Kidney (tissue), 14 donors: ENCODE results near the gene GGA2. TPM values are rescaled to one million over a fixed set of nuclear protein-coding genes. Genes with fewer than 3 reads are reported as not detected.

Experiments used
- DNase-seq, 5 donors: peaks; one replicate each; pipeline ENCODE4 v3.0.0-alpha.2; 2013 to 2020
- FAIRE-seq: peaks from 2 replicates; lab custom pipeline; 2012; peaks lifted over from hg19 to GRCh38; lab: Jason Lieb, UNC
- H3K27ac ChIP-seq, 2 donors: one replicate each; pipeline ENCODE4 v1.7.0; 2013; ENCODE audit warnings: low read depth in 2 of 2, low read length in 2 of 2, inconsistent platforms in 1 of 2
- H3K27me3 ChIP-seq: one replicate; pipeline ENCODE4 v1.7.1; 2013; ENCODE audit warnings: low read length, inconsistent platforms; ENCODE audit not compliant: control insufficient read depth, insufficient read depth
- H3K36me3 ChIP-seq, 3 donors: one replicate each; pipeline versions ENCODE4 v1.7.0 to v1.7.1; 2013; ENCODE audit warnings: low read length in 3 of 3, control low read depth in 1 of 3, inconsistent platforms in 1 of 3; ENCODE audit not compliant: insufficient read depth in 3 of 3, control insufficient read depth in 2 of 3
- H3K4me1 ChIP-seq, 3 donors: one replicate each; pipeline versions ENCODE4 v1.7.0 to v1.7.1; 2013; ENCODE audit warnings: low read length in 3 of 3, inconsistent platforms in 1 of 3, low read depth in 1 of 3; ENCODE audit not compliant: control insufficient read depth in 2 of 3, insufficient read depth in 2 of 3
- H3K4me3 ChIP-seq, 3 donors: one replicate each; pipeline versions ENCODE4 v1.7.0 to v1.8.1; 2013; ENCODE audit warnings: low read length in 3 of 3, control low read depth in 1 of 3, inconsistent platforms in 1 of 3
- H3K9ac ChIP-seq, 3 donors: one replicate each; pipeline versions ENCODE4 v1.7.0 to v1.7.1; 2013; ENCODE audit warnings: low read length in 3 of 3, control low read depth in 1 of 3, inconsistent platforms in 1 of 3
- H3K9me3 ChIP-seq, 3 donors: one replicate each; pipeline versions ENCODE4 v1.7.0 to v1.7.1; 2013; ENCODE audit warnings: low read length in 3 of 3, control low read depth in 1 of 3, inconsistent platforms in 1 of 3; ENCODE audit not compliant: control insufficient read depth in 2 of 3, insufficient read depth in 1 of 3
- intact Hi-C: fragments of 100-400 bp; cut with DNase I; formaldehyde crosslinking; loops from one replicate; pipeline ENCODE4 v1.11.1; 2022
- polyA plus RNA-seq: library from polyadenylated mRNA; stranded (reverse); fragments of 350-450 nt; fragmentation: Illumina TruSeq; extraction: RNeasy Lipid Tissue Mini Kit (QIAGEN cat#74804); gene quantifications from one replicate; pipeline ENCODE4 v1.2.3, GENCODE V29; 2014; ENCODE audit warnings: low read depth, low replicate concordance; ENCODE audit not compliant: insufficient read depth
- total RNA-seq: library from RNA; stranded (reverse); fragmentation: NEBNext Ultra II Directional; extraction: Animal tissue kit (Norgen Biotek cat#: 25700); gene quantifications from one replicate; pipeline ENCODE4 v1.2.1, GENCODE V29; 2021
- TF ChIP-seq, protein P1 (sequence below): IDR thresholded peaks from 3 replicates; pipeline ENCODE4 v1.5.1; 2012; ENCODE audit warnings: mild to moderate bottlenecking, moderate library complexity, borderline replicate concordance; ENCODE audit not compliant: insufficient read depth; ENCODE audit errors: extremely low read depth
- donor health status: control.
- donor health status: control.
- donor health status: control.
- donor health status: control.
- donor health status: control.
- donor health status: DM: yes; HTN: yes; CAD: no.
- donor health status: Normal renal cell carcinoma (clear cell type).

The GGA2 gene
- total and polyA plus RNA-seq, 2 donors from 2014 or later = 43.5 to 79.9 TPM

DNA sequence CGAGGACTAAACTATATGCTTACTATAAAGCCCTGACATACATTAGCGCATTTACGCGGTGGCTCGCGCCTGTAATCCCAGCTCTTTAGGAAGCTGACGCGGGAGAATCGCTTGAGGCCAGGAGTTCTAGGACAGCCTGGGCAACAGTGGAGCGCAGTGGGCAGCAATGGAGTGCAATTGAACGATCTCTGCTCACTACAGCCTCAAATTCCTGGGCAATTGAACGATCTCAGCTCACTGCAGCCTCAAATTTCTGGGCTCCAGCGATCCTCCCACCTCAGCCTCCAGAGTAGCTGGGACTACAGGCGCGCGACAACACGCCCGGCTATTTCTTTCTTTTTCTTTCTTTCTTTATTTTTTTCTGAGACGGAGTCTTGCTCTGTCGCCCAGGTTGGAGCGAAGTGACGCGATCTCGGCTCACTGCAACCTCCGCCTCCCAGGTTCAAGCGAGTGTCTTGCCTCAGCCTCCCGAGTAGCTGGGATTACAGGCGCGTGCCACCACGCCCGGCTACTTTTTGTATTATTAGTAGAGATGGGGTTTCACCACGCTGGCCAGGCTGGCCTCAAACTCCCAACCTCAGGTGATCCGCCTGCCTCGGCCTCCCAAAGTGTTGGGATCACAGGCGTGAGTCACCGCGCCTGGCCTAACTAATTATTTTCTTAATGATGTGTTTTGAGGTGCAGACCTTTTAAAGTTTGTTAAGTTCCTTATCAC, 56.8 kb downstream of the GGA2 start:
- FAIRE-seq (no peak), DNase-seq (no peak)
- intact Hi-C loops = no loop called here
- Histone ChIP-seq H3K9ac (peak overlapping the region; percentile 72 to 94 (median 91)), H3K9me3 (no peaks in the 10 kb centered on the region), H3K4me1 (peaks cover 0 to 8% (median 3%) of the 10 kb centered on the region in 3 donors), H3K27me3 (no peaks in the 10 kb centered on the region), H3K36me3 (no peaks in the 10 kb centered on the region), H3K4me3 (peak overlapping the region; percentile 75 to 100 (median 92)), H3K27ac (peak overlapping the region in 1 of 2 donors; percentile 89)
- TF ChIP-seq, protein P1, sequence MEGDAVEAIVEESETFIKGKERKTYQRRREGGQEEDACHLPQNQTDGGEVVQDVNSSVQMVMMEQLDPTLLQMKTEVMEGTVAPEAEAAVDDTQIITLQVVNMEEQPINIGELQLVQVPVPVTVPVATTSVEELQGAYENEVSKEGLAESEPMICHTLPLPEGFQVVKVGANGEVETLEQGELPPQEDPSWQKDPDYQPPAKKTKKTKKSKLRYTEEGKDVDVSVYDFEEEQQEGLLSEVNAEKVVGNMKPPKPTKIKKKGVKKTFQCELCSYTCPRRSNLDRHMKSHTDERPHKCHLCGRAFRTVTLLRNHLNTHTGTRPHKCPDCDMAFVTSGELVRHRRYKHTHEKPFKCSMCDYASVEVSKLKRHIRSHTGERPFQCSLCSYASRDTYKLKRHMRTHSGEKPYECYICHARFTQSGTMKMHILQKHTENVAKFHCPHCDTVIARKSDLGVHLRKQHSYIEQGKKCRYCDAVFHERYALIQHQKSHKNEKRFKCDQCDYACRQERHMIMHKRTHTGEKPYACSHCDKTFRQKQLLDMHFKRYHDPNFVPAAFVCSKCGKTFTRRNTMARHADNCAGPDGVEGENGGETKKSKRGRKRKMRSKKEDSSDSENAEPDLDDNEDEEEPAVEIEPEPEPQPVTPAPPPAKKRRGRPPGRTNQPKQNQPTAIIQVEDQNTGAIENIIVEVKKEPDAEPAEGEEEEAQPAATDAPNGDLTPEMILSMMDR = no peak

DNA sequence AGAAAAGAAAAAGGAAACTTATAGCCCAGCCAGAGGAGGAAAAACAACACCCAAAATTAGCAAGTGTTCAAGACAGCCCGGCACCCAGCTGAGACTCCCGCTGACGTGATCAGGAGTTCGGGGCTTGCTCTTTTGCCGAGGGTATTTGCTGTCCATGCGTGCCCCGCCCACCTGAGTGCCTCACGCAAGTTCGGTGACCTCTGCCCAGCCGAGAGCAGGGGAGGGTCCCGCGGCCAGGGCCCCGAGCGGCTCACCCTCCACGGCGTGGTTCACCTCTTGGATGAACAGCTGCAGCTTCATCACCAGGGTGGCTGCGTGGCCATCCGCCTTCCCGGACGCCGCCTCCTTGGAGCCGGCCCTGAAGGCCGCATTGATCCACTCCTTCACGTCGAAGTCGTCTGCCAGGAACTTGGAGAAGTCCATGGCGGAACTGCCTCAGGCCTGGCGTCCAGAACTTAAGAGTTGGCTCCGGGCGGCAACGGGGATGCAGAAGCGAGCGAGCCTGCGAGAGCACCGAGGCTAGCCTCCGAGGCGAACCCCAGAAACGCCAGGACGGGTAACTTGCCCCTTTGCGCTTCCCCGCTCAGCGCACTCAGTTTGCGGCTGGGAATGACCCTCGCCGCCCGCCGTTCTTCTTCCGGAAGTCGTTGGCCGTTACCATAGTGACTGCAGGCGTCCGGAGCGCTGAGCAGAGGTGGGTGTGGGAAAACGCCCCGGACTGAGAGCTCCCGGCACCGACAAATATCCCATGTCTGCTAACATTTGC, 57.5 kb downstream of the GGA2 start, which contains the start of gene COG7:
Gene COG7 (minus strand): TSS at position 618 of the 766 bp plus-strand sequence. CDS start 195 bp downstream, at position 423.
- DNase-seq = peak; percentile 93 to 95 (median 94)
- no peaks in the 10 kb centered on the region for H3K36me3 ChIP-seq
- H3K4me1 ChIP-seq = peaks cover 0 to 8% (median 3%) of the 10 kb centered on the region in 3 donors
- H3K27me3 ChIP-seq = no peaks in the 10 kb centered on the region
- intact Hi-C loops = no loop called here
- TF ChIP-seq, protein P1 = no peak
- no peaks in the 10 kb centered on the region for H3K9me3 ChIP-seq
- H3K27ac ChIP-seq = peak within 1 kb of the TSS; percentile 79 to 89
- no peak for FAIRE-seq
- peak within 1 kb of the TSS; percentile 72 to 94 (median 91) for H3K9ac ChIP-seq
- H3K4me3 ChIP-seq = peak within 1 kb of the TSS; percentile 75 to 100 (median 92)

DNA sequence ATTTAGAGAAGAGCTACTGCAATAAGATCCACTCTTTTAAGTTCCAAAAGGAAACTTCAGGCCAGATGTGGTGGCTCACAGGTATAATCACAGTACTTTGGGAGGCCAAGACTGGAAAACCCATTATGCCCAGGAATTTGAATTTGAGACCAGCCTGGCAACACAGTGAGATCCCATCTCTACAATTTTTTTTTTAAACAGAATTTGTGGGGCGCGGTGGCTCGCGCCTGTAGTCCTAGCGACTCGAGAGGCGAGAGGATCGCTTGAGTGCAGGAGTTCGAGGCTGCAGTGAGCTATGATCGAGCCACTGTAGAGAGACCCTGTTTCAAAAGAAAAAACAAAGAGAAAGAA, 58.1 kb downstream of the GGA2 start:
- DNase-seq (peak in 1 of 5 donors; percentile 16), FAIRE-seq (no peak)
- Histone ChIP-seq H3K9me3 (no peaks in the 10 kb centered on the region), H3K27me3 (no peaks in the 10 kb centered on the region), H3K4me3 (peak overlapping the region; percentile 75 to 100 (median 92)), H3K4me1 (peaks cover 0 to 8% (median 3%) of the 10 kb centered on the region in 3 donors), H3K36me3 (no peaks in the 10 kb centered on the region), H3K9ac (peak overlapping the region; percentile 72 to 94 (median 91)), H3K27ac (peak overlapping the region in 1 of 2 donors; percentile 79)
- TF ChIP-seq, protein P1 = no peak
- intact Hi-C loops = no loop called here
